Uterus (tissue), 2 donors: ENCODE measurements around the gene TNS1.

Experiments
- POLR2A ChIP-seq, 2 donors: fragments of 450-650 bp; IDR thresholded peaks; one replicate each; pipeline ENCODE4 v1.6.1; 2016; ENCODE audit warnings: antibody characterized with exemption in 2 of 2, mild to moderate bottlenecking in 1 of 2, moderate library complexity in 1 of 2
- TF ChIP-seq, protein P1 (sequence below), 4 experiments: fragments of 200-600 bp in 2 of 4; fragments of 450-650 bp in 2 of 4; sonication (generic) in 2 of 4; IDR thresholded peaks; one replicate each; pipeline ENCODE4 v1.5.1; 2016 to 2019; ENCODE audit warnings: antibody characterized with exemption in 4 of 4, mild to moderate bottlenecking in 2 of 4, moderate library complexity in 1 of 4

DNA sequence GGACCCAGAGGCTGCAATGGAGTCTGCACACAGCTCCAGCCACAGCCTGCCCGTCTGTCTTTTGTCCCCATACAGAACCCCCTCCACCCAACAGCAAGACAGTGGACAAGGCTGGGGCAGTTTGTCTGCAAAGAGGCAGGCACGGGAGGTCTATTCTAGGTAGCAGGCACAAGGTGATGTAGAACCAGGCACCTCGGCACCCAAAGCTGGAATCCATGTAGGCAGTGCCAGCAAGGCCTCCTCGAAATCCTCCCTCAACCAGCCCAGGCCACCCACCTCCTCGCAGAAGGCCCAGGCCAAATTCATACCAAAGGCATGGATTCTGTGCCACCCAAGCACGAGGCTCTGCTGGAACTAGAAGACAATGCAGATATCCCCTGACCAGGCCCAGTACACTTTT is 179.2 kb downstream of the TNS1 start:
- TF ChIP-seq, protein P1, sequence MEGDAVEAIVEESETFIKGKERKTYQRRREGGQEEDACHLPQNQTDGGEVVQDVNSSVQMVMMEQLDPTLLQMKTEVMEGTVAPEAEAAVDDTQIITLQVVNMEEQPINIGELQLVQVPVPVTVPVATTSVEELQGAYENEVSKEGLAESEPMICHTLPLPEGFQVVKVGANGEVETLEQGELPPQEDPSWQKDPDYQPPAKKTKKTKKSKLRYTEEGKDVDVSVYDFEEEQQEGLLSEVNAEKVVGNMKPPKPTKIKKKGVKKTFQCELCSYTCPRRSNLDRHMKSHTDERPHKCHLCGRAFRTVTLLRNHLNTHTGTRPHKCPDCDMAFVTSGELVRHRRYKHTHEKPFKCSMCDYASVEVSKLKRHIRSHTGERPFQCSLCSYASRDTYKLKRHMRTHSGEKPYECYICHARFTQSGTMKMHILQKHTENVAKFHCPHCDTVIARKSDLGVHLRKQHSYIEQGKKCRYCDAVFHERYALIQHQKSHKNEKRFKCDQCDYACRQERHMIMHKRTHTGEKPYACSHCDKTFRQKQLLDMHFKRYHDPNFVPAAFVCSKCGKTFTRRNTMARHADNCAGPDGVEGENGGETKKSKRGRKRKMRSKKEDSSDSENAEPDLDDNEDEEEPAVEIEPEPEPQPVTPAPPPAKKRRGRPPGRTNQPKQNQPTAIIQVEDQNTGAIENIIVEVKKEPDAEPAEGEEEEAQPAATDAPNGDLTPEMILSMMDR (IDR thresholded peaks at IDR 0.05), result no peak
- no peak for TF ChIP-seq POLR2A (IDR thresholded peaks at IDR 0.05)
